Urinary bladder (tissue), 4 donors: ENCODE data around the gene MTMR1. TPM values are rescaled to one million over a fixed set of nuclear protein-coding genes. Genes with fewer than 3 reads are reported as not detected.

Experiments
- DNase-seq: peaks from one replicate; pipeline ENCODE4 v3.0.0-alpha.2; 2015; ENCODE audit errors: extremely low spot score
- H3K27ac ChIP-seq: one replicate; pipeline ENCODE4 v1.5.1; 2013; ENCODE audit warnings: low read depth, mild to moderate bottlenecking, moderate library complexity
- H3K36me3 ChIP-seq: one replicate; pipeline ENCODE4 v1.6.1; 2013; ENCODE audit warnings: mild to moderate bottlenecking, moderate library complexity; ENCODE audit not compliant: insufficient read depth
- H3K4me1 ChIP-seq: one replicate; pipeline ENCODE4 v1.6.1; 2013; ENCODE audit warnings: mild to moderate bottlenecking, moderate library complexity; ENCODE audit not compliant: insufficient read depth
- H3K4me3 ChIP-seq: one replicate; pipeline ENCODE4 v1.5.1; 2013; ENCODE audit warnings: low read depth, low read length
- WGBS: extraction: QIAGEN DNeasy Blood & Tissue Kit; methylation state at CpG from one replicate; pipeline ENCODE4 v1.1.7; 2013; 5-methylcytosine and 5-hydroxymethylcytosine counted together
- polyA plus RNA-seq: library from polyadenylated mRNA; stranded (reverse); fragments of 200-250 nt; gene quantifications from one replicate; pipeline ENCODE4 v1.2.3, GENCODE V29; 2013
- total RNA-seq: library from RNA; depleted of rRNA; stranded (reverse); fragments of >200 nt; gene quantifications from one replicate; pipeline ENCODE4 v1.2.3, GENCODE V29; 2014
- donor health status: healthy with polysubstance abuse.
- donor health status: healthy.

MTMR1 gene
- total RNA-seq (25.5 TPM), polyA plus RNA-seq (9.8 TPM)

DNA sequence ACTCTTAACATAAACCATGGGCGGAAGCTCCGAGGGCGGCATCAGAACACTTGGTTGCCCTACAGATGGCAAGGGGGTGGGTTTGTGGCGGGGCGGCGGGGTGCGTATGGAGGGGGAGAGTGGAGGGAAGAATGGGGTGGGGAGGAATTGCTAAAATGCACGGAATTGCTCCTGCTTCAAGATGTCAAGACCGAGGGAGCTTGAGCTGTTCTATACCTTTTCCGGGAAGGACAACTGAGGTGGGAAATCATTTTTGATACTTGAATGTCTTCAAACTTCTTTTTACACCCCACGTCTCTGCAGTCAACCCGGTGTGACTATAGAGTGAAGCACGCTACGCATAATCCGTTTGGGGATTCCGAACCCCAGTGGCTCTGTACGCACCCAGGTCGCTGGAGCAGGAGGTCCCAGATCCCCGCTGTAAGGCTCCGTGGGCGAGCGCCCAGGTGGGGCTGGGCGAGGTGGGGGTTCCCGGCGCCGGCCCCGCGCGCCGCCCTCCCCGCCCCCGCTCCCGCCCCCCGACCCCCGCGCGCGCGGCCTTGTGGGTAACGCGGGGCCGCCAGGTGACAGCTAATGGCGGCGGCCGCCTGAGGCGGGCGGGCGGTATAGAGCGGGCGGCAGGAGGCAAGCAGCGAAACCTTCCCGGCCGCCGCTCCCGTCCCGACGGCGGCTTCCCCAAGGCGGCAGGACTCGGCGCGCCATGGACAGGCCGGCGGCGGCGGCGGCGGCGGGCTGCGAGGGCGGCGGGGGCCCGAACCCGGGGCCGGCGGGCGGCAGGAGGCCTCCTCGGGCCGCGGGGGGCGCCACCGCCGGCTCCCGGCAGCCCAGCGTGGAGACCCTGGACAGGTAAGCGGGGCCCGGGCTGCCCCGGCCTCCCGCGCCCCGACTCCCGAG is at the start of gene MTMR1:
Gene MTMR1, plus strand, starts transcription at position 566 of the 894 bp plus-strand sequence. Its CDS starts 135 bp downstream, at position 701.
- Histone ChIP-seq H3K36me3 (no peaks in the 10 kb centered on the region), H3K4me3 (peak within 1 kb of the TSS; percentile 90), H3K4me1 (no peaks in the 10 kb centered on the region), H3K27ac (peak within 1 kb of the TSS; percentile 85)
- WGBS: under 1% methylated on average over 76 of the region's 92 CpGs
- DNase-seq: no peak

DNA sequence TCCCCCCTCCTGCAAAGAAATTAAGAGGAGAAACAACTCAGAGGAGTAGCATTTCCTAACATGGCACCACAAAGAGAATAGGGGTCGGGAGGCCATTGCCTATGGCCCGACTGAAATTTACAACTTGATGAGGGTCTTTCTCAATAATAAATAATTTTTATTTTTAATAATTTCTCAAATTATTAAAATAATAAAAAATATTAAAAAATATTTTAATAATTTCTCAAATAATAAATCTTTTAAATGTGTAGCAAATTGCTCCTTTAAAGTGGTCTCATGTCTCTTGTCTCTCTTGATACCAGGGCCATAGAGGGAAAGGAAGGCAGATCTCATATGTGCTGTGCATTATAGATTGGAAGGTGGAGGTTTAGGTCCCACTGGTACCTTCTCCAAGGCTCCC is 49.2 kb upstream of the MTMR1 start:
- 91% methylated on average over 2 of the region's 2 CpGs for WGBS
- DNase-seq: no peak
- Histone ChIP-seq H3K4me1 (no peaks in the 10 kb centered on the region), H3K27ac (no peak overlapping the region), H3K36me3 (no peaks in the 10 kb centered on the region), H3K4me3 (no peak overlapping the region)

DNA sequence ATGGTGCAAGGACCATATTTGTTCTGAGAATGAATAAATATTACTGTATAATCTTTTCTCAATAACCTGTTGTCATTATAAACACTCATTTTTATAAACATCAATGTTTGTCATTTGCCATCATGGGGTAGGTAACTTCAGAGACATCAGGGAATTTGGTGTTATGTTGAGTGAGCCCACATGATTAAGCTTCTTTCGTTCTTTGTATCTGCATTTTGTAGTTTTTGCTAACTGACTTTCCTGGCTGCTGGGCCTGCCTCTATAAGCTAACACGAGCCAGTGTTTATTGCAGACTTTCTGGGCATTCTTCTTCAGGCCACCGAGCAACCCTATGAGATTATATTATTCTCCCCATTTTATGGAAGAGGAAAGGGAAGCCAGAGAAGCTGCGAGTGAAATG is 48.8 kb upstream of the MTMR1 start:
- no peak for DNase-seq
- 84% methylated on average over 4 of the region's 4 CpGs for WGBS
- Histone ChIP-seq H3K27ac (no peak overlapping the region), H3K36me3 (no peaks in the 10 kb centered on the region), H3K4me1 (no peaks in the 10 kb centered on the region), H3K4me3 (no peak overlapping the region)

DNA sequence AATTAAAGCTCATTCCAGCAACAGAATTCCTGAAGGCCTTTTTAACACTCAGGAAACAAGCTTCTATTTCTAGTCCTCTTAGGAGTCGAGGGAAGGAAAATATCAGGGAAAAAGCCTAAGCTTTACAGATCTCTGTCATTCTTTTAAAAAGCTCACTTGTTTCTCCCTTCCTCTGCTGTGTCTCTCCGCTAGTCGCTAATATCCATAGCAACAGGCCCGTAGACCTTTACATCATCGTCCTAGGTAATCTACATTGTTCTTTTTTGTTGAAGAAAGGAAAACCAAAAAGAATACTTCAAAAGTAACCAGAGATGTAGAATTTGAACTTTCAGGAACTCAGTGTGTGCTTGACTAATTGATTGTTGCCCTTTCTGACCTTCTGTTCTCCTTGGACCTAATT is 45.9 kb upstream of the MTMR1 start:
- 82% methylated on average over 5 of the region's 5 CpGs for WGBS

DNA sequence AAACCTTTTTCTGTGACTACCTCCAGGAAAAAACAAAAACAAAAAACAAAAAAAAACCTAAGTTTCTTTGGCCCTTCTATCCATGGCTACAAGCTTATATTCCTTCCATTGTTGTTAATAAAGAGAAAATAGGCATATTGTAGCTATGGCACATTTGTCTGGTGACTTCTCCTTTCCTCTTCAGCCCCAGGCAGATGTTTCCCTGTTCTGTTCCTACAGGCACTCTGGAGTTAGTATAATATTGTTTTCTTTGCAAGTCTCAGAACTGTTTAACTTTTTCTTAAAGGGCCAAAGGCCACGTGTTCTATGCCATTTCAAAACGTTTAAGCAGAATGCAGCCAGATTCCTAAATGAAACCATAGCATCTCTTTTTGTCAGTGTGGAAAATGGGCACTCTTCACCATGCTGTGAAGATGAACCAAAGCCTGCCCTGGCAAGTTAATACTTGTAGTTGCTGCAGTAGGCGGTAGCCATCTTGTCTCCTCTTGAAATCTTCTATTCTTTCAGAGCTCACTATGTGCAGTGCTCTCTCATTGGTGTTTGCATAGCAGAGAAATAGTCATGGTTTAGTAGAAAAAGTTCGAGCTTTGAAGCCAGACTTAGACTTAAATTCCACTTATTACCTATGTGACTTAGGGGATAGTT is 44.8 kb upstream of the MTMR1 start:
- no peak for DNase-seq
- Histone ChIP-seq H3K4me1 (no peaks in the 10 kb centered on the region), H3K4me3 (no peak overlapping the region), H3K36me3 (no peaks in the 10 kb centered on the region), H3K27ac (no peak overlapping the region)
- WGBS: 78% methylated on average over 4 of the region's 4 CpGs

More for the DNA sequence above, 45.9 kb upstream of the MTMR1 start:
- no peaks in the 10 kb centered on the region for H3K36me3 ChIP-seq
- DNase-seq: no peak
- no peak overlapping the region for H3K27ac ChIP-seq
- H3K4me3 ChIP-seq: no peak overlapping the region
- H3K4me1 ChIP-seq: no peaks in the 10 kb centered on the region

DNA sequence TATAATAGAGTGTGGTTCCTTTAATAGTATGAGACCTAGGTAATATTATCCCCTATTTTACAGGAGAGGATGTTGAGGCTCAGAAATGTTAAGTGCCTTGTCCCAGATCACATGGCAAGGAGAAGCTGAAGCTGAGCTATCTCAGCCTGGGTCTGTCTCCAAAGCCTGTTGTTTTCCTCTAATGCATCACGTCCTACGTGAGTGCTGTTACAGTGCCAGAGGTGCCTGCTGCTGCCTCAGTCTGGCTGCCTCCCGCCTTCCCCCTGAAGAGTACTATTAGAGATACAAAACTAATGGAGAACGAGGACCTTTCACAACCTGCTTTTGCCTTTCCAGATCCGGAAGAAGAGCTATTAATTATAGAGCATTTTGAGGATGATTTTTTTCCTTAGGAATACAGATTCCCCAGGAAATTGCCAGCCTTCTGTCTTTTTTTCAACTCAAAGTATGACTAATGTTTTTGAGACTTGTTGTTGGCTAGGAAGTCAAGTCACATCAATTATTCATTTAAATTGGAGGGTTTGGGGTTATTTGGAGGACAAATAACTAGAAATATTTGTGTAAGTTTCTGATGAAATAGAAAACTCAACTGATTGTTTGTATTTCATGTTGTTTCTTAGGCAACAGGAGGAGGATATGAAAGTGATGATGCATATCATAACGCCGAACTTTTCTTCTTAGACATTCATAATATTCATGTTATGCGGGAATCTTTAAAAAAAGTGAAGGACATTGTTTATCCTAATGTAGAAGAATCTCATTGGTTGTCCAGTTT is 43.9 kb upstream of the MTMR1 start:
- WGBS: 64% methylated on average over 8 of the region's 8 CpGs
- DNase-seq: no peak
- H3K36me3 ChIP-seq: no peaks in the 10 kb centered on the region
- no peak overlapping the region for H3K27ac ChIP-seq
- H3K4me1 ChIP-seq: no peaks in the 10 kb centered on the region
- no peak overlapping the region for H3K4me3 ChIP-seq

DNA sequence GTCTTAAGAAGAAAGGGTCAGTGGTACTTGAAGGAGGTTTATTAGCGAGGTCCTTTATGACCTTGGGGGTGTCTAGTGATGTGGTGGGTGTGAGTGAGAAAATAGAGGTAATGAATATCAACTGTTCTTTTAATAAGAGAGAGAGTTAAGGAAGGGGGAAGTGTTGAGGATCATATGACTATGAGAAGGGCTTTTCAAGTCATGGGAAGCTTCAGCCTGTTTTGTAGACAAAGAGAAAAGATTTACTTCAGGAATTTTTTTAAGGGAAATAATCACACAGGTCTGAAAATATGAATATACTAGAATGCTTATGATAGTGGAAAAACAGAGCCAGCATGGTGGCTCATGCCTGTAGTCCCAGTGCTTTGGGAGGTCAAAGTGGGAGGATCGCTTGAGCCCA is 41.3 kb upstream of the MTMR1 start:
- no peaks in the 10 kb centered on the region for H3K36me3 ChIP-seq
- no peak overlapping the region for H3K4me3 ChIP-seq

DNA sequence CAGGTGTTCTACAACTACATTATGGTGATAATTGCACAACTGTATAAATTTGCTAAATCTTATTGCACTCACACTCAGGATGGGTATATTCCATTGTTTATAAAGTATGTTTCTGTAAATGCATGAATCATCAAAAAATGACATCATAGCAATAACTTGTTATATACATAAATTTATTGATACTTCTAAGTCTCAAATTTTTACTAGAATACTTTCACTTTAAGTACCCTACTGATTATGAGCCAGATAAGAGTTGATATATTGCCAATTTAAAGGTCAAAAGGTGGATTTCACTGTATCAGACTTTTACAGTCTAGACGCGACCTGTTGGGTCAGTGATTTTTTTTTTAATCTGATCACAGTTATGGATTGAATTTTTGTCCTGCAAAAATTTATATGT is 37.4 kb upstream of the MTMR1 start:
- Histone ChIP-seq H3K27ac (no peak overlapping the region), H3K4me3 (no peak overlapping the region), H3K4me1 (no peaks in the 10 kb centered on the region), H3K36me3 (no peaks in the 10 kb centered on the region)
- 76% methylated on average over 2 of the region's 2 CpGs for WGBS
- no peak for DNase-seq

More for the DNA sequence above, 41.3 kb upstream of the MTMR1 start:
- Histone ChIP-seq H3K27ac (no peak overlapping the region), H3K4me1 (no peaks in the 10 kb centered on the region)
- DNase-seq: no peak
- 97% methylated on average over 2 of the region's 2 CpGs for WGBS

DNA sequence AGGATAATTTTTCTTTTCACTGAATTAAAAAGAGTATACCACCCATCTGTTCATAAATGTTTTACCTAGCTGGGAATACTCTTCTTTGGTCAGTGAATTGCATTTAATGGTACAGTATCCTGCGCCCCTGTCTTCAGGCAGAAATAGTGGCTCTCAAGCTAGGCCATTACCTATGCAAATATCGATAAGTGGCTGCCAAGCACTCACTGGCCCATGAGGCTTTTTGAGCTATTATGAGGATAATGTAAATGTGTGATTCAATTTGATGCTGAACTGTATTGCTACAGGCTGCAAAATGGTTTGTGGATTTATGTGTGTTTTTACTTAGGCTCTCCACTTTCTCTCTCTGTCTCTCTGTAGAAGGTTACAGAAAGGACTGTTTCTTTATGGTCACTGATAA is 30.1 kb upstream of the MTMR1 start:
- Histone ChIP-seq H3K27ac (no peak overlapping the region), H3K36me3 (no peaks in the 10 kb centered on the region), H3K4me3 (no peak overlapping the region), H3K4me1 (no peaks in the 10 kb centered on the region)
- DNase-seq: no peak
- WGBS: 71% methylated on average over 2 of the region's 2 CpGs

DNA sequence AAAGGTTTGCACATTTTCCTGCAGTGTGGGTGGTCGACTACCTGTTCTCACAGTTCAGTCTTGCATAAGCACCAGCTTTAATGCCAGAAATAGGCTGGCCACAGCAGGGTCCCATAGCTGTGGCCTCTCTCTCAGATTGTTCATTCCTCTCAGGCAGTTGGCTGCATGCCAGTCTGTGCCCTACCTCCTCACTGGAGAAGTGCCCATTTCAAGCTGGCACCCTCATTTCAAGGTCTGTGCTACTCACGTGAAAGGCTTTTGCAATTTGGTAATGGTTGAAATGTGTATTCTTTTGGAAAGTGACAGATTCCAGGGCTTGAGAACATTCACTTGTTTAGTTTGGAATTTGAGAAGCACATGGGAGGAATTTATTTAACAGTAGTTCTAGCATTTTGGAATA is 28.9 kb upstream of the MTMR1 start:
- Histone ChIP-seq H3K36me3 (no peaks in the 10 kb centered on the region), H3K4me1 (no peaks in the 10 kb centered on the region), H3K4me3 (no peak overlapping the region), H3K27ac (no peak overlapping the region)
- DNase-seq: no peak
- 49% methylated on average over 2 of the region's 2 CpGs for WGBS

DNA sequence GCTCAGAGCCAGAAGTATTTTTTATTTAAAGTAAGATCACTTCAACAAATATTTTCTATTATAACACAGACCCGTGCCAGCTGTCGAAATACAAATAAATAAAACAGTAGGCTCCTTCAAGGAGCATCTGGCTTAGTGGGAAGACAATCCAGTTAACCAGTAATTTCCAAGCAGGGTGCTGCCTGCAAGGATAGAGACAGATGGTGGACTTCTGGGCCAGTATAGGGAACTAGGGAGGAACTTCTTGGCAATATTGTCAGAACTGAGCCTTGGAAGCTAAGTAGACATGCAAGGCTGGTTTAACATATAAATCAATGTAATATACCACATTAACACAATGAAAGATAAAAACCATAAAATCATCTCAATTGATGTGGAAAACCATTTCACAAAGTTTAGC is 17.0 kb upstream of the MTMR1 start:
- Histone ChIP-seq H3K27ac (no peak overlapping the region), H3K36me3 (no peaks in the 10 kb centered on the region), H3K4me3 (no peak overlapping the region), H3K4me1 (no peaks in the 10 kb centered on the region)
- no peak for DNase-seq
- 43% methylated on average over 2 of the region's 2 CpGs for WGBS

DNA sequence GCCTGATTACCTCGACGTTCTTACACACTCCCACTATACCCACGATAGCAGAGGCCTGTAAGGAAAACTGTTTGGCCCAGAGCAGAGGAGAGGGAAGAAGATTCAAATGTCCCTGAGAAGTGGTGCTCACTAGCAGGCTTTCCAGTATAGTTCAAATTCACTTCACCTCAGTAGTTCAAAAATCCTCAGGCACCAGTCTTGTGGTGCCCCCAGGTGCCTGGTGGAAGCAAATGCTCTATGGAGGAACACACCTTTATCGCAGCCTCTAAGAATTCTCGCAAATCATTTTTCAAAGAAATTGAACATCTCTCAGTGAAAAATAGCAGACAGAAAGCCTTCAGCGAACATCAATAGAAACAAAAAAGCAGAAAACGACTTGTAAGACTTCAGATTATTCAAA is 12.2 kb upstream of the MTMR1 start:
- H3K4me3 ChIP-seq: no peak overlapping the region
- DNase-seq: no peak
- no peaks in the 10 kb centered on the region for H3K36me3 ChIP-seq
- no peak overlapping the region for H3K27ac ChIP-seq
- WGBS: 50% methylated on average over 7 of the region's 7 CpGs
- H3K4me1 ChIP-seq: no peaks in the 10 kb centered on the region

DNA sequence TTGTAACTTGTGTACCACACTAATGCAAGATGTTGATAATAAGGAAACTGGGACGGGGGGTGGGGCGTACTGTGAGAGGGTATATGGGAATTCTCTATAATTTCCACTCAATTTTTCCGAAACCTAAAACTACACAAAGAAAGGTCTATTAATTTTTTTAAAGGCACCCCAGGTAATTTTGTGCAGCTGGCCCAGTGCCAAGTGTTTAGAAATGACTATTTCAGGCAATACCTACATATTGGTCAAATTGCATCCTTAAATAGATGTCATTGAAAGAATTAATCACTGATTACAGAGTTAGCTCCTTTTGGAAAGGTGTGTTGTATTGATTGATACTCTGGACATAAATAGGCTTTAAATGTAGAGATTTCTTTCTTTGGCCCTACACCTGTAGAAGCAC is 10.1 kb upstream of the MTMR1 start:
- DNase-seq: no peak
- WGBS: 97% methylated on average over 3 of the region's 3 CpGs
- no peak overlapping the region for H3K27ac ChIP-seq
- H3K4me1 ChIP-seq: no peaks in the 10 kb centered on the region
- no peak overlapping the region for H3K4me3 ChIP-seq
- H3K36me3 ChIP-seq: no peaks in the 10 kb centered on the region
